Measurements from ENCODE around the gene ELANE.
"Not testable (repeated sequence)": the region's sequence is repeated elsewhere in the genome, so short reads cannot be mapped to it uniquely, and the experiment has no call there.

ELANE gene

GRCh38 chr19:862581-863314 lies 10.6 kb downstream of the ELANE start:
- peak; percentile 70 for DNase-seq (ENCODE audit: low read depth)

DNA sequence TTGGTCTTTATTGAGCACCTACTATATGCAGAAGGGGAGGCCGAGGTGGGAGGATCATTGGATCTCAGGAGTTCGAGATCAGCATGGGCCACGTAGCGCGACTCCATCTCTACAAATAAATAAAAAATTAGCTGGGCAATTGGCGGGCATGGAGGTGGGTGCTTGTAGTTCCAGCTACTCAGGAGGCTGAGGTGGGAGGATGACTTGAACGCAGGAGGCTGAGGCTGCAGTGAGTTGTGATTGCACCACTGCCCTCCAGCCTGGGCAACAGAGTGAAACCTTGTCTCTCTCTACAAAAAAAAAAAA lies 11.2 kb downstream of the ELANE start:
- DNase-seq (ENCODE audit: low read depth), result no peak

DNA sequence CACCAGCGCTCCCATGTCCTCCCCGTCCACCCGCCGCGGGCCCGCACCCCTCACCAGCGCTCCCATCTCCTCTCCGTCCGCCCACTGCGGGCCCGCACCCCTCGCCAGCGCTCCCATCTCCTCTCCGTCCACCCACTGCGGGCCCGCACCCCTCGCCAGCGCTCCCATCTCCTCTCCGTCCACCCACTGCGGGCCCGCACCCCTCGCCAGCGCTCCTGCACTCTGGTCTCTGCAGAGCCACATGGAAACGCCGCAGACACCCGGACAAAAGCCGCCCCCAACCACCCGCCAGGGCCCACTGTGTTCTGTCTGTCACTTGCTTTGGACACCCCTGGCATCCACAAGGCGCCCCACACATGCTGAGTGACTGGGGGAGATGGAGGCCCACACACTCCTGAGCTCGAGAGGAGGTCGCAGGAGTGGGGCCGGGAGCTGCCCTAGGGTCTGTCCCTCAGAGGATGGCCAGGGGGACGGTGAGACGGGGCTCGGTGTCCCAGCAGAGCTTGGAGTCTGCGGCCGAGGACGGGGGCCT lies 14.7 kb downstream of the ELANE start:
- DNase-seq (ENCODE audit: low read depth), result no peak

DNA sequence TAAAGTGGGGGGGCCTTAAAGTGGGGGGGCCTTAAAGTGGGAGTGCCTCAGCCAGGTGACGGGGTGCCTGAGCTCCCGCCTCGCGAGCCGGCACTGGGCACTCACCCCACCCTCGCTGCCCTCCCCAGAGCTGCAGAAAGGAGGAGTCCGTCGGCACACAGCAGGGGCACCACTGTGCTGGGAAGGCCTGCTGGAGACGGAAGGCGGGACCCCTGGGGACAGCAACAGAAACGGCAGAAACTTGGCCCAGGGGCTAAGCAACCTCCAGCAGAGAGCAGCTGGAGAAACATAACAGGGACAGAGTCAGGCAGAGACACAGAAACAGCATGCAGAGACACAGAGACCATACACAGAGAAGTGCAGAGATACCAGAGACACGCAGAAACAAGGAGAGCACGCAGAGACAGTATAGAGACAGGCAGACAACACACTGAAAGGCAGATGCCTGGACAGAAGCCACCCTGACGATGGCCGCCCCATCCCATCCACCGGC lies 15.2 kb downstream of the ELANE start:
- no peak for DNase-seq (ENCODE audit: low read depth)

- DNase-seq (ENCODE audit: low read depth), result no peak
These were observed 15.9 kb downstream of the ELANE start for GRCh38 chr19:867855-868457.

- DNase-seq (ENCODE audit: low read depth), result no peak
These were observed 16.5 kb downstream of the ELANE start for GRCh38 chr19:868458-869244.

DNA sequence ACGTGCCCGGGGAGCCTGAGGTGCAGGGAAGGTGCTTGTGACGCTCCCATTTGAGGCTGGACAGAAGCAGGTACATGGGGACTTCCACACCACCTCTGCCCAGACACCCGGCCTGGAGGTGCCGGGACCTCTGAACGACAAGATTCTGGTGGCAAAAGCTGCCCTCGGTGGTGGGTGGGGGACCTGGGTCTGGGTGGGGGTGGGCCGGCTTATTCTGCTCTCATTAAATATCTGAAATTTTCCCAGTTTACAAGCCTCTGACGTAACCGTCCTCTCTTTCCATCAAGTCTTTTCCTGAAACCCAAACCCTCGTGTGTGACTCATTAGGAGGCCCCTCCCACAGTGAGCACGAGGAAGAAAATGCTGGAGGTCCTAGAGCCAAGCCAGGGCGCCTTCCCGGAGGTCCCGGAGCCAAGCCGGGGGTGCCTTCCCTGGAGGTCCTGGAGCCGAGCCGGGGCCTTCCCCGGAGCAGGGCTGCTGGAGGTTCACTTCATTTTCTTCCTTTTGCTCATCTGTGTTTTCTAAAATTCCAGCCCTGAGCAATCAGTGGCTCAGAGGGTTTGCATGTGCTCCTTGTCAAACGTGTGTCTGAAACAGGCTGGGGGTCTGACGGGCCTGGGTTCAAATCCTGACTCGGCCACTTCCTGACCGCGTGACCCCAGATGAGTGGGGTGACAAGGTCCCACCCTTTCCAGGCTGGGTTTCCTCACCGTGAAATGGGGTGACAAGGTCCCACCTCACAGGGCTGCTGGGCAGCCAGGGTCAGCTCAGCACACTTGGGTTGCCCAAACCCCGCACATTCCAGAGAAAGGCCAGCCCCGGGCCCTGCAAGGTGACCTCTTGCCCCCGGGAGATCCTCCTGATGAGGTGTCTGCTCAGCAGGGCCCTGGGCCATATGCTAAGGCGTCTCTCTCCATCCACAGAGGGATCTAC lies 17.4 kb downstream of the ELANE start:
- peak; percentile 97 for DNase-seq (ENCODE audit: low read depth)

- DNase-seq (ENCODE audit: low read depth), result no peak
These were observed 18.2 kb downstream of the ELANE start for GRCh38 chr19:870314-870713.

- no peak for DNase-seq (ENCODE audit: low read depth)
These were observed 18.9 kb downstream of the ELANE start for GRCh38 chr19:870963-871401.

- no peak for DNase-seq (ENCODE audit: low read depth)
These were observed 19.6 kb downstream of the ELANE start for GRCh38 chr19:871446-872265.

DNA sequence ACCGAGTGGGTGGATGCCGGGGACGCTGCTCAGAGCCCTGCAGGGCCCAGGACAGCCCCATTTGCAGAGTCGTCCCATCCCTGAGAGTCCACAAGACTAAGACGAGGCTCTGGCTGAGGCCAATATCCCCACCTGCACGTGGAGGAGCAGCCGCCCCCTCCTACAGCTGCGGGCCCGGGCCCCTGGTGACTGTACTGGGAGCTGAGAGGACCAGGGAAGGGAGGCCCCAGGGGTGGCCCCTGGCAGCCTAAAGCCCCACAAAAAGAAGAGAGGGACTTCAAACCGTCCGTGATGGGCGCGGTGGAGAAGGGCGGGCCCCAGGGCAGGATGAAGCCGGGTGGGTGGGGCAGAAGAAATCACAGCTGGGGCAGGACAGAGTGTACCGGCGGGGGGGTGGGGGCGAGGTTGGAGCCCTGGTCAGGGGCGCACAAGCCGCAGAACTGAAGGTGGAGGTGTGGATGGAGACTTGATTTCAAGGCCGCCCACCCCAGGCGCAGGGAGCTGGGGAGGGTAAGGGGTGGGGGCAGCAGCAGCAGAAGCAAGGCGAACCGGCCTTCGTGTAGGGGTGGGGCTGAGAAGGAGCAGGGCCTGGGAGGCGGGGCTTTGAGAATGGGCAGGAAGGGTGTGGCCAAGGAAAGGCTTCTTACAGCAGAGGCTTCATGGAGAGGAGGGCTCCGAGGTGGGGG lies 20.3 kb downstream of the ELANE start:
- DNase-seq (ENCODE audit: low read depth), result peak; percentile 42

DNA sequence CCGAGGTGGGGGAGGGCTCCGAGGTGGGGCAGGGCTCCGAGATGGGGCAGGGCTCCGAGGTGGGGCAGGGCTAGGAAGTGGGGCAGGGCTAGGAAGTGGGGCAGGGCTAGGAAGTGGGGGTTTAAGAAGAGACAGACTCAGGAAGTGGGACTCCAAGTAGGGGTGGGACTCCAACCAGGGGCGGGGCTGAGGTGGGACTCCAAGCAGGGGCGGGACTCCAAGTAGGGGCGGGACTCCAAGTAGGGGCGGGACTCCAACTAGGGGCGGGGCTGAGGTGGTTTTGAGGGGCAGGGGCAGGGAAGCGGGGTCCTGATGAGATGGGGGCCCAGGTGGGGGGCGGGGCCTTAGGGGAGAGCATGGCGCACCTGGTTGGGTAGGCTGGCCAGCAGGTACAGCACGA lies 21.0 kb downstream of the ELANE start:
- DNase-seq (ENCODE audit: low read depth), result peak; percentile 43

- DNase-seq (ENCODE audit: low read depth), result no peak
These were observed 21.5 kb downstream of the ELANE start for GRCh38 chr19:873561-874041.

DNA sequence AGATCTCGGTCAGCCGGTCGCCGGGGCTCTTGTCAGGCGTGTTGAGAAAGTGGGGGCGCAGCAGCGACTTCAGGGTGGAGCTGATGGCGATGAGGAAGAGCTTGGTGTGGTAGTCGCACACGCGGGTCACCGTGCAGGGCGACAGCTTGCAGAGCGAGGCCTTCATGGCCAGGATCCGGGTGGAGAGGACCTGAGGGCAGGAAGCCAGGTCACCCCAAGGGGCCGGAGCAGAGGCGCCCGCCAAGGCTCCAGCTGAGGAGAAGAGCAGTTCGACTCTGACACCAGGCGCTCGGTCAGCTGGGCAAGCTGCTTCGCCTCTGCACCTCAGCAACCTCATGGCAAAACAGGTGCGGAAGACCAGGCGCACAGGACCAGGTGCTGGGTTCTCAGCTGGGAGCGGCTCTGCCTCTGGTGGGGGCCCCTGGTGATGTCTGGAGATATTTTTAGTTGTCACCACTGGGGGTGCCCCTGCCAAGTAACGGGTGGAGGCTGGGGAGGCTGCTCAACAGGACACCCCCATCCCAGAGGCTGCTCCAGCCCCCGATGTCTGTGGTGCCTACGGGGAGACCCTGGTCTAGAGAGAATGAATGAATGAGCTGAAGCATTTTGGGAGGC lies 23.3 kb downstream of the ELANE start:
- DNase-seq (ENCODE audit: low read depth), result no peak

DNA sequence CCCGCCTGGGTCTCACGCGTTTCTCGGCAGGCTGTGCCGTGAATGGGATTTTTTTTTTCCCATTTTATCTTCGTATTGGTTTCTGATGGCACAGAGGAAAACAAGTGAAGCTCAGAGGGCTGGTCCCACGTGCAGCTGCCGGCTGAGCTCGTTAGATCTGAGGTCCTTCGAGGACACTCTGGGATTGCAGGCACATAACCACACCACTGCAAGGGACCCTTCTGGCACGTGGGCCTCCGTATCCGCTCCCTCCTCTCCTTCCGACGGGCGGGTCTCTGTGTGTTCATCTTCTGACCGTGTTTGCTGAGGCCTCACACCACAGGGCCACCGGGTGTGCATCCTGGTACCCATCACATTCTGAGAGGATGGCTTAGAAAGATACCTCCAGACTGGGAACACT lies 24.0 kb downstream of the ELANE start:
- no peak for DNase-seq (ENCODE audit: low read depth)

DNA sequence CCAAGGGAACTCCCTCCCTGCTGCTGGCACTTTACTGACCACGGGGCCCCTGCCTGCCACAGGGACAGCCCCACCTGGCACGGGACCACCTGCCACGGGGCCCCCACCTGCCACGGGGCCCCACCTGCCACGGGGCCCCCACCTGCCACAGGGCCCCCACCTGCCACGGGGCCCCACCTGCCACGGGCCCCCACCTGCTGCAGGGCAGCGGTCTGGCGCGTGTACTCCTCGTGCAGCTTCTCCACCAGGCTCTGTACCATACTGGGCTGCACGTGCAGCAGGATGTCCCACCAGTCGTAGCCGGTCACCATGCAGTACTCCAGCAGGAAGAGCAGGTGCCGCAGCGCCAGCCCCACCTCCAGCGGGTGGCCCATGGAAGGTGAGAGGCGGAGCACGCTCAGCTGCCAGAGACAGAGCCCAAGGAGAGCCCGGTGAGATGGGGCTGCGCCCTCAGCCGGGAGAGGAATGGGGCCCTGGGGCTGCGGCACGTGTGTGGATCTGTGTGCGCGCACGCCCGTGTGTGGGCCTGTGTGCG lies 24.7 kb downstream of the ELANE start:
- DNase-seq (ENCODE audit: low read depth), result no peak

GRCh38 chr19:877992-878660 lies 26.0 kb downstream of the ELANE start:
- DNase-seq (ENCODE audit: low read depth), result not testable (repeated sequence)

GRCh38 chr19:878751-879561 lies 26.9 kb downstream of the ELANE start:
- not testable (repeated sequence) for DNase-seq (ENCODE audit: low read depth)
